T47D (cell line): Measurements from ENCODE around the gene NFE2L3.
"Not testable (repeated sequence)": the region's sequence is repeated elsewhere in the genome, so short reads cannot be mapped to it uniquely, and the experiment has no call there.

Experiments used
- DNase-seq, 2 experiments: peaks; one replicate each; pipeline versions ENCODE4 v3.0.0 to v3.0.0-alpha.2; 2011 to 2012; ENCODE audit warnings: low read depth in 1 of 2, low spot score in 1 of 2
- JUND ChIP-seq: IDR thresholded peaks from 2 replicates; pipeline ENCODE4 v1.6.1; 2012; ENCODE audit warnings: low read depth
- in situ Hi-C: cut with HindIII; loops from 2 replicates; pipeline ENCODE4 v1.10.0; 2016; ENCODE audit warnings: low sequenced_read_pairs, low pct_unique_long_range_greater_than_20kb

NFE2L3 gene, protein sequence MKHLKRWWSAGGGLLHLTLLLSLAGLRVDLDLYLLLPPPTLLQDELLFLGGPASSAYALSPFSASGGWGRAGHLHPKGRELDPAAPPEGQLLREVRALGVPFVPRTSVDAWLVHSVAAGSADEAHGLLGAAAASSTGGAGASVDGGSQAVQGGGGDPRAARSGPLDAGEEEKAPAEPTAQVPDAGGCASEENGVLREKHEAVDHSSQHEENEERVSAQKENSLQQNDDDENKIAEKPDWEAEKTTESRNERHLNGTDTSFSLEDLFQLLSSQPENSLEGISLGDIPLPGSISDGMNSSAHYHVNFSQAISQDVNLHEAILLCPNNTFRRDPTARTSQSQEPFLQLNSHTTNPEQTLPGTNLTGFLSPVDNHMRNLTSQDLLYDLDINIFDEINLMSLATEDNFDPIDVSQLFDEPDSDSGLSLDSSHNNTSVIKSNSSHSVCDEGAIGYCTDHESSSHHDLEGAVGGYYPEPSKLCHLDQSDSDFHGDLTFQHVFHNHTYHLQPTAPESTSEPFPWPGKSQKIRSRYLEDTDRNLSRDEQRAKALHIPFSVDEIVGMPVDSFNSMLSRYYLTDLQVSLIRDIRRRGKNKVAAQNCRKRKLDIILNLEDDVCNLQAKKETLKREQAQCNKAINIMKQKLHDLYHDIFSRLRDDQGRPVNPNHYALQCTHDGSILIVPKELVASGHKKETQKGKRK

DNA sequence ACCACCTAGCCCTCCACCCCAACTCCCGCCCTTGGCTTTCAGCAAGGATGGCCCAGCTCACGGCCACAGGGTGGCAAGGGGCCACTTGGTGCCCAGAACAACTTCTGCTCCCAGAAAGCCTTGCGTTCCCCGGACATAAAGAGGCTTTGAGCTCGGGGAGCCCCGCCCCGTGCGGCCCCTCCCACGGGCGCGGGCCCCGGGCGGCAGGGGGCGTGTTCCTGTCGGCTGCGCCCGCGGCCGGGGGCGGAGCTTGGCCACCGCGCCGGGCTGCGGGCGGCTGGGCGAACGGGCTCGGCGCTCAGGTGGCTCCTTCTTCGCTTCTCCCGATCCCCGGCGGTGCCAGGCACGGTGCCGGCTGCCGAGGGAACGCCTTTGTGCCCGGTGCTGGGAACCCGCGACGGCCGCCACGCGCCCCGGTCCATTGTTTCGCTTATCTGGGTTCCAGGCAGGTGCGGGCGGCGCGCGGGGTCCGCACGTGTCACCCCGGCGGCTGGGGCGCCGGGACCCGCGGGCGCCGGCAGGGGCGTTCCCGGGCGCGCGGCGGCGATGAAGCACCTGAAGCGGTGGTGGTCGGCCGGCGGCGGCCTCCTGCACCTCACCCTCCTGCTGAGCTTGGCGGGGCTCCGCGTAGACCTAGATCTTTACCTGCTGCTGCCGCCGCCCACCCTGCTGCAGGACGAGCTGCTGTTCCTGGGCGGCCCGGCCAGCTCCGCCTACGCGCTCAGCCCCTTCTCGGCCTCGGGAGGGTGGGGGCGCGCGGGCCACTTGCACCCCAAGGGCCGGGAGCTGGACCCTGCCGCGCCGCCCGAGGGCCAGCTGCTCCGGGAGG lies at the start of gene NFE2L3:
NFE2L3 (plus strand) TSS at position 246 of the 829 bp plus-strand sequence; CDS start at position 547, 301 bp downstream.
- in situ Hi-C loops, result no loop called here

DNA sequence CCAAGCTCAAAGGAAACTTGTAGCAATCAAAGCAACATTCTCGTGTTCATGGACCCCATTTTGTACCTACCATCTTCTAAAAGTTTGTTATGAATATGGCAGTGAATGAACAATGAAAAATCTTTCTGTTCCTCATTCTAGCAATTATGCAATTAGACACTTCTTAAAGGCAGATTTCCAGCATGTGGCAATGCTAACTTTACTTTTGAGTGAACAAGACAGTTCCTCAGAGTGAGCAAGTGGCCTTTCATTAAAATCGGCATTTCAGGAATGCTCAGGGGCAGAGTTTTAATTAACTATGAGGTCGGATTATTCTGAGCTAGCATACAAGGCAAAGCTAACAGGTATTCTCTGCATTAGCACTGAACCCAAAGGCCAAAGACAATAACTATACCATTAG lies 48.4 kb upstream of the NFE2L3 start:
- TF ChIP-seq JUND, result no peak
- in situ Hi-C loops, result no loop called here

More for the DNA sequence above, at the start of gene NFE2L3:
- TF ChIP-seq JUND, result no peak
- peak; percentile 52 to 82 for DNase-seq

DNA sequence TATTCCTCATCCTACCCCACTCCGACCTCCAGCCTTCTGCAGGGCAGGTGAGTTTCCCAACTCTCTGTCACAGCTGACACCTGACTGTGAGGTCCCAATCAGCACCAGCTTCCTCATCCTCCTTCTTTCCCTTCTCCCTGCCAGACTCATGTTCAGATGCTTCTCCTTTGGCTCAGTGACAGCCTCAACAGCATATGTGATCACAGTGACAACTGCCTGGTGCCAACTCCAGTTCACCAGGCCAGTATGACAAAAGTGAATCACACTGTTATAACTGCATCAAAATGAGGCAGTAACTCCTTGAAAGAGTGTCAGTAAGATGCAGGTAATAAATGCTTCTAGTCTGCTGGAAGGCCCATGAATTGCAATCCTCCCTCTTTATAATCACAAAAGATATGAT lies 46.8 kb upstream of the NFE2L3 start:
- no peak for TF ChIP-seq JUND
- DNase-seq, result no peak
- in situ Hi-C loops, result no loop called here

More for the DNA sequence above, 48.4 kb upstream of the NFE2L3 start:
- no peak for DNase-seq

DNA sequence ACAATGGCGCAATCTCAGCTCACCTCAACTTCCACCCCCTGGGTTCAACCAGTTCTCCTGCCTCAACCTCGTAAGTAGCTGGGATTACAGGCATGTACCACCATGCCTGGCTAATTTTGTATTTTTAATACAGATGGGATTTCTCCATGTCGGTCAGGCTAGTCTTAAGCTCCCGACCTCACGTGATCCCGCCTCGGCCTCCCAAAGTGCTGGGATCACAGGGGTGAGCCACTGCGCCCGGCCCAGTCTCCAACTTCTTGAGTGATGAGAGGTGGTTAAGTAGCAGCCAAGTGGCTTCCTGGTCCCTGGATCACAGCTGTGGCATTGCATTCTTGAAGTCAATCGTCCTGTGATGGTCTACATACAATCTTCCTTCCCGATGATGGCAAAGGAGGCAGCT lies 46.1 kb upstream of the NFE2L3 start:
- no peak for TF ChIP-seq JUND
- DNase-seq, result no peak
- in situ Hi-C loops, result no loop called here

DNA sequence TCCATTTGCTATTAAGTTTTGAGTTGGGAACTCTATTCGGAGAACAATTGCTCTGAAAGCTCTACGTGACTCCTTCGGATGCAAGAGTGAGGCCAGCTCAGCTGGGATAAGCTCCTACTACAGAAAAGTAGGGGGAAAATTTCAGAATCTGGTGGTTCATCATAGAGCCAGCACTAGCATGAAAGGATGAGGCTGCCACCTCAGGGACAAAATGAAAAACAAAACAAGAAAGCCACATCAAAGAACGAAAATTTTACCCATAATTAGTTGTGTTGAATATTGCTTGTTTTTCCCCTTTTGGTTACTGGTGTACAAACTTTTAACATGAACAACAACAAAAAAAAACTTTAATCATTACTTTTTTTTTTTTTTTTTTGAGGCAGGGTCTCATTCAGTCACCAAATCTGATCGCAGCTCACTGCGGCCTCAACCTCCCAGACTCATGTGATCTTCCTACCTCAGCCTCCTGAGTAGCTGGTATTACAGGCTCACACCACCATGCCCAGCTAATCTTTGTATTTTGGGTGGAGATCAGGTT lies 39.7 kb upstream of the NFE2L3 start:
- DNase-seq, result no peak
- no peak for TF ChIP-seq JUND
- in situ Hi-C loops, result no loop called here

DNA sequence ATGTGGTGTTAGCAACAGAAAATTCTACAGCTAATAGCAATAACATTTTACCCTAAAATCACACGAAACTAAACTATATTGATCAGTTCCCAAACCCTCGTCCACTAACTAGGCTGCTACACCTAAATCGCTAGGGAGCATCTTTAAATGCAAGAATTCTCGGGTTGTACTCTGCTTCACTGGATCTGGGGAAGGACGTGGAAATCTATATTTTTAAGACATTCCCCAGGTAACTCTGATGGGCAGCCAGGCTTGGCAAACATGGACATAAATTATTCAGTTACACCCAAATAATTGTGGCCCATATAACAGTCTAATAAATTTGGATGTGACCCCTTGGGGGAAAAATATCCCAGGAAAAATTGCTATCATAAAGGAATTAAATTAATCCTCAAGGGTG lies 36.3 kb upstream of the NFE2L3 start:
- in situ Hi-C loops, result no loop called here
- DNase-seq, result no peak
- no peak for TF ChIP-seq JUND

DNA sequence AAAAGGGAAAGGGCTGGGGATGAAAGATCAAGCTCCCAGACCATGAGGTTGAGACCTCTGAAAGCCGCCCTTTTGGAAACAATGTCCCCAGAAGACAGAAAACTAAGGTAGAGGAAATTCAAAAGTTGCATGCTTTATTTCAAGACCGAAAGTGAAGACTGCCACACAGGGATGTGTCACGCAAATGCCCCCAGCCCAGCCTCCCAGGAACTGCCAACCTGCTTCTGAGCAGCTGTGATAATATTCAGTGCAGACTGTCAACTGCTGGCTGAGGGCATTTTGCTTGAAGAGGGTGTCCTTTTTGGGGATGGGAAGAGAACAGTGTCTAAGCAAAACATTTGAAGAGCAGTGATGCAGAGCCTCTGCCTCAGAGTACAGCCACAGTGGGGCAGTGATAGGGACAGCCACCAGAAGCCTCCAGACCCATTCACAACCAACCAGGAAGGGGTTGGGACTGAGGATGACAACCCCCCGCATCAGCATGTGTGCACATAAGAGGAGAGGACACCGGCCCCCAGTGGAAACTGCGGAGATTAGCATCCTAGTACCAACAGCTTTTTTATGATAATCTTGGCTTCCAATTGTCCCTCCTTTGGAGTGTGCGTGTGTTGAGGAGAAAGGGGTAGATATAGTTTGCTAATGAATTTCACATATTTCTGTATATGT lies 34.7 kb upstream of the NFE2L3 start:
- no peak for TF ChIP-seq JUND
- DNase-seq, result peak in 1 of 2 experiments; percentile 18
- in situ Hi-C loops, result no loop called here

DNA sequence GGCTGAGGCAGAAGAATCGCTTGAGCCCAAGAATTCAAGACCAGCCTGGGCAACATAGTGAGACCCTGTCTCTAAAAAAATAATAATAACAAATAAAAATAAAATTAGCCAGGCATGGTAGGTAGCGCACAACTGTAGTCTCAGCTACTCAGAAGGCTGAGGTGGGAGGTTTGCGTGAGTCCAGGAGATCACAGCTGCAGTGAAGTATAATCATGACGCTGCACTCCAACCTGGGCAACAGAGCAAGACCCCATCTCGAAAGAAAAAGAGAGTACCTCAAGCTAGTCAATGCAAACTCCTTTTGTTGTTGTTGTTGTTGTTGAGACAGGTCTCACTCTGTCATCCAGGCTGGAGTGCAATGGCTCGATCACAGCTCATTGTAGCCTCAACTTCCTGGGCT lies 34.0 kb upstream of the NFE2L3 start:
- TF ChIP-seq JUND, result no peak
- in situ Hi-C loops, result no loop called here
- no peak for DNase-seq

DNA sequence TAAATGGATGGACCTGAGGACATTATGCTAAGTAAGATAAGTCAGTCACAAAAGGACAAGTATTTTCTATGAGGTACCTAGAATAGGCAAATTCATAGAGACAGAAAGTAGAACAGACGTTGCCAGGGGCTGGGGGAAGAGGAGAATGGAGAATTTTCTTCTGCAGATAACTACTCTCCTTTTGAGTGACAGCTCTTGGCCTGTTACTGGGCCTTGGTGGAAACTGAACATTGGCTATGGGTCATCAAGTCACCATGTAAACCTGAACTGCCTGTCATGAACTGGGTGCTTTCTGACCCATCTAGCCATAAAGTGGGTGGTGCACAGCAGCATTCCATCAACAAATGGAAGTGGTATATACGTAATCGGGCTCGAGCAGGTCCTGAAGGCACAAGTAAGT lies 29.3 kb upstream of the NFE2L3 start:
- no peak for TF ChIP-seq JUND
- in situ Hi-C loops, result no loop called here
- no peak for DNase-seq

DNA sequence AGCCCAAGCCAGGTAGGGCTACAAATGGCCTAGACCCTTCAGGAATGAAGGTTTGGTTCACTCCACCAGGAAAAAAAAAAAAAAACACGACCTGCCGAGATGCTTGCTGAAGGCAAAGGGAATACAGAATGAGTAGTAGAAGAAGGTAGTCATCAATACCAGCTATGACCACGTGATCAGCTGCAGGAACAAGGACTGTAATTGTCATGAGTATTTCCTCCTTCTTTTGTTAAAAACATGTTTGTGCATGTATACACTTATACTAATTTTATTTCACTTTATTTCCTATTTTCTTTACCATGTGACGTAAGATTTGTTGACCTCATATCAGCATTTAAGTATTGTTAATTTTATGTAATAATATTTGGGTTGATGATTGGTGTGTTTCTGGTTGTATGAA lies 27.2 kb upstream of the NFE2L3 start:
- DNase-seq, in situ Hi-C loops: not testable (repeated sequence)

DNA sequence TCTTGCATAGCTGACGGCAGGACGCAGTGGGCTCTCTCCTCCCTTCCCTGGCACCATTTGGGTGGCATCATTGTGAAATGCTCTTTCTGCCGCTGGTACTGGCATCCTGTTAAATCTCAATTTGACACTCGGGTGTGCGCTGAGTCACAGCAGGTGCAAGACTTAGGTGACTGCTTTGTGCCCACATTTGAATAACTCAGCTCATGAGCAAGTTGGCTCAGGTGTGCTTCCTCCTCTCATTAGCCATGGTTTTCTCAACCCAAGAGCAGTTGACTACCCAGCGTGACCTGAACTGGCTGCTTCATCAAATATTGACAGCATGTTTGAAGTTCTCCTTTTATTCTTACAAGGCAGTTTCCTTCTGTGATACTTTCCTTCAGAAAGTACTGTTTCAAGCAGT lies 24.6 kb upstream of the NFE2L3 start:
- in situ Hi-C loops, result no loop called here
- TF ChIP-seq JUND, result no peak

DNA sequence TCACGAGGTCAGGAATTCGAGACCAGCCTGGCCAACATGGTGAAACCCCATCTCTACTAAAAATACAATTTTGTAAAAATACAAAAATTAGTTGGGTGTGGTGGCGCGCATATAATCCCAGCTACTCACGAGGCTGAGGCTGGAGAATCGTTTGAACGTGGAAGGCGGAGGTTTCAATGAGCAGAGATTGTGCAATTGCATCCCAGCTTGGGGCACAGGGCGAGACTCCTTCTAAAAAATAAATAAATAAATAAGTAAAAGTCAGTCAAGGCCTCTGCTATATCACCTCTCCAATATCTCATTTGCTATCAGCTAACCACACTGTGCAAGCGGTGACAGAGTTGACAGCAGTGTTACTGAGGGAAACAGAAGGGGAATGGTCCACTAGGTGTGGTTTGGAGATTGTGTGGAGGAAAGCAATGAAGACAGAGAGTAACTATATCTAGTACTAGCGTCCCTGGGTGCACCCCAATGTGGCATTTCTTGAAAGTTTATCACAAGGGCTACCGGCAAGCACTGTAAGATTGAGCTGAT lies 20.9 kb upstream of the NFE2L3 start:
- in situ Hi-C loops, result no loop called here
- DNase-seq, result no peak
- TF ChIP-seq JUND, result no peak

More for the DNA sequence above, 24.6 kb upstream of the NFE2L3 start:
- DNase-seq, result no peak
